ENCODE measurements around the gene CD9. TPM values are rescaled to one million over a fixed set of nuclear protein-coding genes. Genes with fewer than 3 reads are reported as not detected.

The CD9 gene
- total RNA-seq, 4 donors from 2014 or later = 349 to 416 (median 399) TPM

GRCh38 chr12:6262211-6262610 is 62.0 kb downstream of the CD9 start:
- TF ChIP-seq POLR2A (IDR thresholded peaks at IDR 0.05; ENCODE audit: low read depth) (no peak), EP300 (IDR thresholded peaks at IDR 0.05) (no peak), CTCF (IDR thresholded peaks at IDR 0.05) (no peak), POLR2AphosphoS5 (IDR thresholded peaks at IDR 0.05) (no peak)
- no peak for DNase-seq (ENCODE audit: extremely low spot score)
- Histone ChIP-seq H3K36me3 (no peaks in the 10 kb centered on the region), H3K4me3 (no peak overlapping the region), H3K4me1 (peaks cover 0 to 25% (median 15%) of the 10 kb centered on the region in 4 donors), H3K27ac (replicated peaks in 1 of 4) (no peak overlapping the region), H3K9me3 (peaks cover 0 to 5% (median 0%) of the 10 kb centered on the region in 4 donors), H3K27me3 (no peaks in the 10 kb centered on the region)
- intact Hi-C loops (cut with DNase I) = no loop called here
- 95% methylated on average over 3 of the region's 3 CpGs for WGBS

GRCh38 chr12:6262623-6263022 is 62.4 kb downstream of the CD9 start:
- H3K4me3 ChIP-seq = no peak overlapping the region
- no peak overlapping the region for H3K27ac ChIP-seq (replicated peaks in 1 of 4)
- 82% methylated on average over 2 of the region's 2 CpGs for WGBS
- intact Hi-C loops (cut with DNase I) = no loop called here
- no peaks in the 10 kb centered on the region for H3K27me3 ChIP-seq
- H3K9me3 ChIP-seq = peaks cover 0 to 5% (median 0%) of the 10 kb centered on the region in 4 donors
- DNase-seq (ENCODE audit: extremely low spot score) = no peak
- TF ChIP-seq CTCF (IDR thresholded peaks at IDR 0.05) (no peak), POLR2A (IDR thresholded peaks at IDR 0.05; ENCODE audit: low read depth) (no peak), EP300 (IDR thresholded peaks at IDR 0.05) (no peak), POLR2AphosphoS5 (IDR thresholded peaks at IDR 0.05) (no peak)
- peaks cover 0 to 29% (median 19%) of the 10 kb centered on the region in 4 donors for H3K4me1 ChIP-seq
- no peaks in the 10 kb centered on the region for H3K36me3 ChIP-seq

- TF ChIP-seq POLR2AphosphoS5 (IDR thresholded peaks at IDR 0.05) = no peak
- TF ChIP-seq EP300 (IDR thresholded peaks at IDR 0.05) = no peak
- no peak for TF ChIP-seq POLR2A (IDR thresholded peaks at IDR 0.05; ENCODE audit: low read depth)
- TF ChIP-seq CTCF (IDR thresholded peaks at IDR 0.05) = no peak
- no peak for DNase-seq (ENCODE audit: extremely low spot score)
- no peak overlapping the region for H3K27ac ChIP-seq (replicated peaks in 1 of 4)
- no peaks in the 10 kb centered on the region for H3K27me3 ChIP-seq
- intact Hi-C loops (cut with DNase I) = no loop called here
- no peak overlapping the region for H3K4me3 ChIP-seq
- H3K36me3 ChIP-seq = no peaks in the 10 kb centered on the region
- H3K4me1 ChIP-seq = peaks cover 0 to 42% (median 32%) of the 10 kb centered on the region in 4 donors
- no peaks in the 10 kb centered on the region for H3K9me3 ChIP-seq
- 92% methylated on average over 4 of the region's 4 CpGs for WGBS
These were observed 63.7 kb downstream of the CD9 start for GRCh38 chr12:6263931-6264330.

- H3K4me1 ChIP-seq = peaks cover 0 to 48% (median 38%) of the 10 kb centered on the region in 4 donors
- H3K27ac ChIP-seq (replicated peaks in 1 of 4) = no peak overlapping the region
- H3K4me3 ChIP-seq = no peak overlapping the region
- no peaks in the 10 kb centered on the region for H3K27me3 ChIP-seq
- intact Hi-C loops (cut with DNase I) = no loop called here
- TF ChIP-seq EP300 (IDR thresholded peaks at IDR 0.05) (no peak), CTCF (IDR thresholded peaks at IDR 0.05) (no peak), POLR2AphosphoS5 (IDR thresholded peaks at IDR 0.05) (no peak), POLR2A (IDR thresholded peaks at IDR 0.05; ENCODE audit: low read depth) (no peak)
- H3K9me3 ChIP-seq = no peaks in the 10 kb centered on the region
- H3K36me3 ChIP-seq = no peaks in the 10 kb centered on the region
- 87% methylated on average over 11 of the region's 11 CpGs for WGBS
- no peak for DNase-seq (ENCODE audit: extremely low spot score)
These were observed 64.3 kb downstream of the CD9 start for GRCh38 chr12:6264402-6265037.

- TF ChIP-seq POLR2AphosphoS5 (IDR thresholded peaks at IDR 0.05) = no peak
- no peaks in the 10 kb centered on the region for H3K27me3 ChIP-seq
- DNase-seq (ENCODE audit: extremely low spot score) = no peak
- intact Hi-C loops (cut with DNase I) = no loop called here
- no peak overlapping the region for H3K4me3 ChIP-seq
- no peaks in the 10 kb centered on the region for H3K9me3 ChIP-seq
- no peaks in the 10 kb centered on the region for H3K36me3 ChIP-seq
- H3K4me1 ChIP-seq = peaks cover 0 to 50% (median 41%) of the 10 kb centered on the region in 4 donors
- WGBS = 95% methylated on average over 2 of the region's 2 CpGs
- no peak overlapping the region for H3K27ac ChIP-seq (replicated peaks in 1 of 4)
These were observed 64.8 kb downstream of the CD9 start for GRCh38 chr12:6265038-6265405.

Data from esophagus muscularis mucosa (tissue), 4 donors.